Activated effector memory CD4-positive, alpha-beta T cell treated with Interleukin-2 at 50 U/mL for 16 hours (primary cell): ENCODE measurements around the gene ARHGEF1.
"Not testable (repeated sequence)": the region's sequence is repeated elsewhere in the genome, so short reads cannot be mapped to it uniquely, and the experiment has no call there.

Experiments used
- DNase-seq: peaks from one replicate; pipeline ENCODE4 v3.0.0-alpha.2; 2020

ARHGEF1 gene

GRCh38 chr19:41933693-41934426, 50.9 kb downstream of the ARHGEF1 start:
- DNase-seq = no peak

- peak; percentile 57 for DNase-seq
These were observed 51.9 kb downstream of the ARHGEF1 start for GRCh38 chr19:41934849-41935374.

GRCh38 chr19:41935760-41936415, 52.9 kb downstream of the ARHGEF1 start:
- no peak for DNase-seq

GRCh38 chr19:41936416-41936850, 53.4 kb downstream of the ARHGEF1 start:
- no peak for DNase-seq

- DNase-seq = no peak
These were observed 54.0 kb downstream of the ARHGEF1 start for GRCh38 chr19:41936961-41937360.

- no peak for DNase-seq
These were observed 54.8 kb downstream of the ARHGEF1 start for GRCh38 chr19:41937525-41938468.

- DNase-seq = not testable (repeated sequence)
These were observed 56.2 kb downstream of the ARHGEF1 start for GRCh38 chr19:41939209-41939608.

GRCh38 chr19:41939861-41940730, 57.1 kb downstream of the ARHGEF1 start:
- DNase-seq = no peak

- no peak for DNase-seq
These were observed 57.9 kb downstream of the ARHGEF1 start for GRCh38 chr19:41940731-41941409.

- DNase-seq = no peak
These were observed 58.6 kb downstream of the ARHGEF1 start for GRCh38 chr19:41941410-41942202.

- DNase-seq = no peak
These were observed 61.4 kb downstream of the ARHGEF1 start for GRCh38 chr19:41944336-41944735.

GRCh38 chr19:41945135-41945766, 62.3 kb downstream of the ARHGEF1 start:
- peak; percentile 77 for DNase-seq

GRCh38 chr19:41947091-41947490, 64.1 kb downstream of the ARHGEF1 start:
- DNase-seq = no peak

- DNase-seq = peak; percentile 73
These were observed 68.7 kb downstream of the ARHGEF1 start for GRCh38 chr19:41951686-41952172.

- DNase-seq = no peak
These were observed 72.5 kb downstream of the ARHGEF1 start for GRCh38 chr19:41955521-41955920.

- DNase-seq = no peak
These were observed 73.6 kb downstream of the ARHGEF1 start for GRCh38 chr19:41956621-41957020.
